Stimulated activated naive B cell treated with anti-CD40 and anti-IgM and Interleukin-4, amounts not matched to agents 10 μg/mL and 1 μg/mL and 100 μg/mL, for 72 hours (primary cell): Measurements from ENCODE around the gene LSG1.
"Not testable (repeated sequence)": the region's sequence is repeated elsewhere in the genome, so short reads cannot be mapped to it uniquely, and the experiment has no call there.

ENCODE experiments used
- ATAC-seq, 2 donors: fragments of 150-1000 bp; cut with Tn5 transposase; replicated peaks; 2 replicates each; pipeline ENCODE4 v1.10.0; 2021; ENCODE audit warnings: moderate library complexity in 1 of 2
- DNase-seq: peaks from one replicate; pipeline ENCODE4 v3.0.0; 2021
- H3K27ac Mint-ChIP-seq: one replicate; pipeline ENCODE4 v1.8.0; 2022; ENCODE audit warnings: mild to moderate bottlenecking, mixed read lengths
- H3K27me3 Mint-ChIP-seq, 2 donors: one replicate each; pipeline ENCODE4 v1.8.0; 2022; ENCODE audit warnings: mixed read lengths in 2 of 2
- H3K36me3 Mint-ChIP-seq, 2 donors: one replicate each; pipeline ENCODE4 v1.8.0; 2022; ENCODE audit warnings: mixed read lengths in 2 of 2, mild to moderate bottlenecking in 1 of 2
- H3K4me1 Mint-ChIP-seq, 2 donors: one replicate each; pipeline ENCODE4 v1.8.0; 2022; ENCODE audit warnings: mixed read lengths in 2 of 2, mild to moderate bottlenecking in 1 of 2
- H3K4me3 Mint-ChIP-seq, 2 donors: one replicate each; pipeline ENCODE4 v1.8.0; 2022; ENCODE audit warnings: mild to moderate bottlenecking in 2 of 2, mixed read lengths in 2 of 2, moderate library complexity in 1 of 2
- H3K9me3 Mint-ChIP-seq, 2 donors: one replicate each; pipeline ENCODE4 v1.8.0; 2022; ENCODE audit warnings: mixed read lengths in 2 of 2, mild to moderate bottlenecking in 1 of 2

Gene LSG1

GRCh38 chr3:194606941-194607340 lies 65.0 kb downstream of the LSG1 start:
- Mint-ChIP-seq H3K4me1 (peaks cover 0 to 1% of the 10 kb centered on the region in 2 donors), H3K9me3 (no peaks in the 10 kb centered on the region), H3K27ac (no peak overlapping the region), H3K36me3 (no peaks in the 10 kb centered on the region), H3K4me3 (no peak overlapping the region), H3K27me3 (no peaks in the 10 kb centered on the region)
- DNase-seq (no peak), ATAC-seq (no peak)

DNA sequence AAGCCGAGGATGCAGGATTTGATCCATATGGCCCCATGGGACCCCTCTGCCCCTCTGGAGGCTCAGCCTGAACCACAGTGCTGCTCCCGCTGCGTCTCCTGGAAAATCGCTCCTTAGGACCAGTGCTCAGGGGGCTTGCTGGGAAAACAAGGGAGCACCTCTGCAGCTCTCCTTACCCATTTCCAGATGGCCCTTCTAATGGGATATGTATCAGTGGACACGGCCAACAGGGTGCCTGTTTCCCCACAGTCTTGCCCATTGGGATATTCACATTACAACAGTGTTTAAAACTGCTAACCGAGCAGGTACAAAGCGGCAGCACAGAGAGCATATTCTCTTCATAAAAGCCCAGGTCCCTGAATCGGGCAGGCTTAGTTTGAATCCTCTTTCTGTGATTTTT lies 65.8 kb downstream of the LSG1 start:
- Mint-ChIP-seq H3K9me3 (no peaks in the 10 kb centered on the region), H3K4me3 (no peak overlapping the region), H3K36me3 (no peaks in the 10 kb centered on the region), H3K27me3 (no peaks in the 10 kb centered on the region), H3K4me1 (peaks cover 0 to 1% of the 10 kb centered on the region in 2 donors), H3K27ac (no peak overlapping the region)
- ATAC-seq (no peak), DNase-seq (no peak)

DNA sequence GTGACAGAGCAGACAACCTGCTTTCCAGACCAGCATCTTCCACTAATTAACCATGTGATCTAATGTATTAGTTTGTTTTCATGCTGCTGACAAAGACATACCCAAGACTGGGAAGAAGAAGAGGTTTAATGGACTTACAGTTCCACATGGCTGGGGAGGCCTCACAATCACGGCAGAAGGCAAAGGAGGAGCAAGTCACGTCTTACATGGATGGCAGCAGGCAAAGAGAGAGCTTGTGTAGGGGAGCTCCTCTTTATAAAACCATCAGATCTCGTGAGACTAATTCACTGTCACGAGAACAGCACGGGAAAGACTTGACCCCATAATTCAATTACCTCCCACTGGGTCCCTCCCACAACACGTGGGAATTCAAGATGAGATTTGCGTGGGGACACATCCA lies 66.7 kb downstream of the LSG1 start:
- H3K27me3 Mint-ChIP-seq, H3K27ac Mint-ChIP-seq, H3K4me3 Mint-ChIP-seq: not testable (repeated sequence)

DNA sequence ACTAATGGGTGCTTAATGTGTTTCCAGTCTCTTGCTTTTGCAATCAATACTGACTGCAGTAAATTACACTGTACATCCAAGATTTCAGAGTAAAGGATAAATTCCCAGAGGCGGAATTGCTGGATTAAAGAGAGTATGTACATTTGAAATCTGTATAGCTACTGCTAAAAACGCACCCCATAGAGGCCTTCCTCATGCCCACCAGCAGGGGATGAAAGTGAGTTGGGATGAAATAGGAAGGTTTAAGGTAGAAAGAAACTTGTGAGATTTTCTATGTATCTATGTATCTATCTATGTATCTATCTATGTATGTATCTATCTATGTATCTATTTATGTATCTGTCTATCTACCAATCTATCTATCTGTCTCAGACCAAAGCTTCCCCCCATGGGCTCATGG lies 67.2 kb downstream of the LSG1 start:
- Mint-ChIP-seq H3K4me3 (no peak overlapping the region), H3K4me1 (no peaks in the 10 kb centered on the region), H3K9me3 (no peaks in the 10 kb centered on the region), H3K27me3 (no peaks in the 10 kb centered on the region), H3K36me3 (no peaks in the 10 kb centered on the region), H3K27ac (no peak overlapping the region)
- DNase-seq, result no peak
- ATAC-seq, result no peak

More for the DNA sequence above, 66.7 kb downstream of the LSG1 start:
- not testable (repeated sequence) for H3K4me1 Mint-ChIP-seq, DNase-seq, ATAC-seq, H3K9me3 Mint-ChIP-seq, H3K36me3 Mint-ChIP-seq

DNA sequence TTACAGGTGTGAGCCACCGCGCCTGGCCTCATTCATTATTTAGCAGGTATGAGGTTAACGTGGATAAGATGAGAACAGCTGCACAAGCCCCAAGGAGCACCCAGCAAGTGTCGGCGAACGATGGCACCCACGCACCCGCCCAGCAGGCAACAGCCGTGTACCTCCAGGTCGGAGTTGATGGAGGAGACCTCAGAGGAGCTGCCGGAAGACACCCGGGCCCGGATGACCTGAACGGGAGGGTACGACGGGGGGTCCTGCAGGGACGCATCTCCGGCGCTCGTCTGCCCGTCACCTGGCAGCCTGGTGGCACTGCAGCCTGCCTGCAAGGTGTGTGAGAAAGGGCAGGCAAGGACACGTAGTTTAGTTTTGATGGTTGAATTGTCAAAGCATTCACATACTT lies 67.9 kb downstream of the LSG1 start:
- no peak for DNase-seq
- Mint-ChIP-seq H3K27me3 (no peaks in the 10 kb centered on the region), H3K27ac (no peak overlapping the region), H3K4me1 (no peaks in the 10 kb centered on the region), H3K9me3 (no peaks in the 10 kb centered on the region), H3K4me3 (no peak overlapping the region), H3K36me3 (no peaks in the 10 kb centered on the region)
- ATAC-seq, result no peak

DNA sequence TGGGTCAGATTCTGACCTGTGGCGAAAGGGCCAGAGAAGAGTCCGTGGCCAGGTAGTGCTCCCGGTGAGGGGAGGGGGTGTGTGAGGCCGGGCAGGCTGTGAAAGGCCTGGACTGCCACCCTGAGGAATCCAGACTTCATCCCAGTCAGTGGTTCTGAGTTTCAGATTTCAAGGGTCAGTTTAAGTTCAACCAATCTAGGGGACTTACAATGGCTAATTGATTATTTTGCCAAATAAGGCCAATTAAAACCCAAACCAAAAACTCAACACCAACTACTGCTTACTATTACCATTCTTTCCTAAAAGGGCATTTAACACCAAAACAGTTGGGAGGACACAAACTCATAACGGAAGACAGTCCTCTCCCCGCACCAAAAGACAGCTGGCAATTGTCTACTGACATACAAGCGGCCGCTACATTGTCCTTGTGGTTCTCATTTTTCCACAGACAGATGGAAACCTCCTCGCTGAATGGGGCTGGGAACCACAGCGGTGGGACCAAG lies 69.3 kb downstream of the LSG1 start:
- DNase-seq, result no peak
- H3K4me3 Mint-ChIP-seq, result no peak overlapping the region
- no peaks in the 10 kb centered on the region for H3K4me1 Mint-ChIP-seq
- H3K9me3 Mint-ChIP-seq, result no peaks in the 10 kb centered on the region
- H3K36me3 Mint-ChIP-seq, result no peaks in the 10 kb centered on the region
- no peak for ATAC-seq
- no peak overlapping the region for H3K27ac Mint-ChIP-seq
- no peaks in the 10 kb centered on the region for H3K27me3 Mint-ChIP-seq

DNA sequence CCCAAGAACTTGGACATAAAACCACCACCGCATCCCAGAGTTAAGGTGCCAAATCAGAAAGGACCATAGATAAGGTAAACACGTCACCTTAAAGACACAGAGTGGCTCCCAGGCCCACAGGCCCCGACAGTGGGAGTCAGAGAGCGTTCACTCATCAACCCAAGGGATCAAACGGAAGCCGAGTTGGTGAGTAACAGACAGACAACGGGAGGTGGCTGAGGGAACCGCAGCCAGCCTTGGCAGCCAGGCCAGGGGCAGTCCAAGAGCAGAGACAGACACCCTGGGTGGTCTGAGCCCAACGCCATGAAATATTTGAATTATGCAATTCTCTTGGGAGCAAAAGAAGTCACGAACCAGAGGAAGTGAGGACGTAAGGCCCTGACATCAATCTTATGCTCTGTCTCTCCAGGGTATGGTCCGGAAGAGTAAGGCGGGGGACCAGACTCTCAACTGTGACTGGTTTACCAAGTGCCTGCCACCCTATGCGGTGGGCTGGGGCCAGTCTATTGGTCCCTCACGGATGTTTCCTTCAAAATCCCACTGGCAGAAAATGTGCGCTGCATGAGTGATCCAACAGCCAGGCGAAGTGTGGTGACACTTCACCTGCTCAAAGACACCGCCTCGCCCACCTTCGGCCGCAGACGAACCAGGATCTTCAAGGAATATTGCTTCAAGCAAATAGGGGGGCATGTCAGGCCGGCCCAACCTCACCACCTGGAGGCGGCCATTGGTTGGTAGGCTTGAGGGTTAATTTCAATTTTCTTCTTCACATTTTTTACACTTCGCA lies 73.0 kb downstream of the LSG1 start:
- Mint-ChIP-seq H3K27me3 (no peaks in the 10 kb centered on the region), H3K9me3 (no peaks in the 10 kb centered on the region), H3K4me3 (no peak overlapping the region), H3K36me3 (no peaks in the 10 kb centered on the region), H3K4me1 (no peaks in the 10 kb centered on the region), H3K27ac (no peak overlapping the region)
- ATAC-seq (no peak), DNase-seq (no peak)

DNA sequence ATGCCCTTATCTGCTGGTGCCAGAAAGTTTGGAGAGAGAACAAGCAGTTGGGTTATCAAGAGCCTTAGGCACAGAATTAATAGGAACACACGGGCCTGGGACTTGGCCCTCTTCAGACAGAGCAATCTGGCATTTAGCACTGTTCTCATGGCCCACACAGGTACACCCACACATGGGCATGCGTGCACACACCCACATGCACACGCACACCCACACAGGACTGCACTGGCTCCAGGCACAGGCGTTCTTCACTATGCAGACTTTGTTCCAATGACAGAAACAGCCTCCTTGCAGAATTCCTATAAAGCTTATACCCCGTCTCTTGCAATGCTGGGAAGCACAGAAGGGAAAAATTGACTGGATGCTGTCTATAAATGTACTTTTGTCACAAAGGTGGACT lies 75.1 kb downstream of the LSG1 start:
- DNase-seq (no peak), ATAC-seq (no peak)
- Mint-ChIP-seq H3K4me1 (peaks cover 4 to 9% of the 10 kb centered on the region in 2 donors), H3K27ac (no peak overlapping the region), H3K27me3 (no peaks in the 10 kb centered on the region), H3K9me3 (no peaks in the 10 kb centered on the region), H3K36me3 (no peaks in the 10 kb centered on the region), H3K4me3 (no peak overlapping the region)

GRCh38 chr3:194592798-194593752 lies 78.9 kb downstream of the LSG1 start:
- Mint-ChIP-seq H3K9me3 (no peaks in the 10 kb centered on the region), H3K27me3 (no peaks in the 10 kb centered on the region), H3K36me3 (peaks cover 0 to 6% of the 10 kb centered on the region in 2 donors), H3K4me3 (no peak overlapping the region), H3K27ac (peak overlapping the region; percentile 56), H3K4me1 (peaks cover 4 to 9% of the 10 kb centered on the region in 2 donors)
- no peak for DNase-seq
- ATAC-seq, result peak; percentile 56 to 80
